Breast epithelium (tissue), 3 donors: ENCODE data around the gene NUP50.

Experiments used
- CTCF ChIP-seq, 3 donors: fragments of 450-650 bp; IDR thresholded peaks; one replicate each; pipeline ENCODE4 v1.5.1; 2016 to 2017; ENCODE audit warnings: antibody characterized with exemption in 3 of 3, mild to moderate bottlenecking in 3 of 3, moderate library complexity in 3 of 3
- POLR2A ChIP-seq: fragments of 450-650 bp; IDR thresholded peaks from one replicate; pipeline ENCODE4 v1.6.1; 2016; ENCODE audit warnings: antibody characterized with exemption, mild to moderate bottlenecking, moderate library complexity
- POLR2AphosphoS5 ChIP-seq, 3 donors: sonication (generic); formaldehyde crosslinking; IDR thresholded peaks; one replicate each; pipeline ENCODE4 v1.6.1; 2017; ENCODE audit warnings: antibody characterized with exemption in 3 of 3

GRCh38 chr22:45120931-45121330 lies 42.8 kb upstream of the NUP50 start:
- TF ChIP-seq POLR2A (no peak), CTCF (IDR thresholded peaks at IDR 0.05) (no peak), POLR2AphosphoS5 (IDR thresholded peaks at IDR 0.05) (no peak)
